Stimulated activated CD4-positive, alpha-beta T cell treated with anti-CD3 and anti-CD28 coated beads, Interleukin-12 subunit alpha, Interleukin-12 subunit beta, amount 100 ng/mL, for 48 hours (primary cell): Measurements from ENCODE around the gene DPPA4.
"Not testable (repeated sequence)": the region's sequence is repeated elsewhere in the genome, so short reads cannot be mapped to it uniquely, and the experiment has no call there.

ENCODE experiments used
- DNase-seq, 3 donors: peaks; one replicate each; pipeline ENCODE4 v3.0.0-alpha.2; 2020; ENCODE audit warnings: low read depth in 2 of 3, low spot score in 1 of 3

The DPPA4 gene, protein sequence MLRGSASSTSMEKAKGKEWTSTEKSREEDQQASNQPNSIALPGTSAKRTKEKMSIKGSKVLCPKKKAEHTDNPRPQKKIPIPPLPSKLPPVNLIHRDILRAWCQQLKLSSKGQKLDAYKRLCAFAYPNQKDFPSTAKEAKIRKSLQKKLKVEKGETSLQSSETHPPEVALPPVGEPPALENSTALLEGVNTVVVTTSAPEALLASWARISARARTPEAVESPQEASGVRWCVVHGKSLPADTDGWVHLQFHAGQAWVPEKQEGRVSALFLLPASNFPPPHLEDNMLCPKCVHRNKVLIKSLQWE

DNA sequence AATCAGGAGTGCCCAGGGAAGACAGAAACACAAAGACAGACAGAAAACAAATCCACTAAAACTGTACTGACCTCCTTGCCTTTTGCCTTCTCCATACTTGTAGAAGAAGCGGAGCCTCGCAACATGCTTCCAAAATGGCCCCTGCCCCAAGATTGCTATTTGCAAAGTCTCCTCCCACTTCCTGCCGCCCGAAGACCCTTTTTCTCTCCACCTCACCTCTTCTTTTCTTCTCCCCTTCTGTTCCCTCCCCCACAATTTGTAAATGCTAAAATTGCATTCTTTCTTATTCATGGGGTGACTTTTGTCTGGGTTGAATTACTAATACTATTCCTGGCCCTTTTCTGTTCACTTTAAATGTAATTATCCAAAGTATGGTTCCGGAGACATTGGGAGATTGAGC, at the start of gene DPPA4:
DPPA4 (minus strand) TSS at position 154 of the 400 bp plus-strand sequence; CDS start at position 125, 29 bp downstream.
- DNase-seq = no peak

DNA sequence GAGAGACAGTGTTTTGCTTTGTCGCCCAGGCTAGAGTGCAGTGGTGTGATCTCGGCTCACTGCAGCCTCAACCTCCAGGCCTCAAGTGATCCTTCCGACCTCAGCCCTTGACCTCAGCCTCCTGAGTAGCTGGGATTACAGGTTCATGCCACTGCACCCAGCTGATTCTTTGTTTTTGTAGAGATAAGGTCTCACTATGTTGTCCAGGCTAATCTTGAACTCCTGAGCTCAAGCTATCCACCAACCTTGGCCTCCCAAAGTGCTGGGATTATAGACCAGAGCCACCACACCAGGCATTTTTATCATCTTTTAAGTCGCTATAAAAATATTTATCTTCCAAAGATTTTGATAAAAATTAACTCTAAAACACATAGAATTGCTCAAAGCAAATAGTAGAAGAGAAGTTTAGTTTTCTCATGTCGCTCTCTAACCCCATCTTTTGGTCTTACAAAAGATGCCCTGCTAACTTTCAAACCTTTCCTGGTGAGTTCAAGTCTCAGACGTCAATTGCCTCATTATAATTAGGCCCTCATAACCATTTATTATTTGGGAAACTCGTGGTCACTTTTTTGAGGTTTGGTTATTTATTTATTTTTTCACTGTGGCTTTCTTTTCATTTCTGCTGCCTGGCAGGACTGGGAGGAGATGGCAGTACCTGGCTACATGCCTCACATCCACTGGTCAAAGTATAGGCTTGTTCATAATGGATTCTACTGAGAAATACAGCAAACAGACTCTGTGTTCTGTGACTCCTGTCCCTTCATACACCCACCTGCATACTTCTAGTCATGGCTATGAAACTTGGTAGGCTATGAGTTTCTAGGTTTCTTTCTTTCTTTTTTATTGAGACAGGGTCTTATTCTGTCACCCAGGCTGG, 48.3 kb upstream of the DPPA4 start:
- DNase-seq = no peak

DNA sequence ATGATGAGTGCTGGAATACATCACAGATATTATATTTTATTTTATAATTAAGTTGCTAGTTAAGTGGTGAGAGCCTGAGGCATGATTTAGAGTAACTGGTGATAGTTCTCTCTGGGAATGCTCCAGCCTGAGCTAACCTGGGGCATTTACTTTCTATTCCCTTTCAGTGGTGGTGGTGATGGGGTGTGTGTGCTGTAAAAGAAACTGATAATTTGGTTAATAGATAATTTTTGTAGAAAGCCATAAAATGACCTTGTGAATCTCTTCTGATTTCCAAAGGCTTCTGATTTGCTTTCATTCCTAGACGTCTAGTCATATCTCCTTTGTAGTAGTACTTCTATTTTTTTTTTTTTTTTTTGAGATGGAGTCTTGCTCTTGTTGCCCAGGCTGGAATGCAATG, 46.8 kb upstream of the DPPA4 start:
- no peak for DNase-seq

DNA sequence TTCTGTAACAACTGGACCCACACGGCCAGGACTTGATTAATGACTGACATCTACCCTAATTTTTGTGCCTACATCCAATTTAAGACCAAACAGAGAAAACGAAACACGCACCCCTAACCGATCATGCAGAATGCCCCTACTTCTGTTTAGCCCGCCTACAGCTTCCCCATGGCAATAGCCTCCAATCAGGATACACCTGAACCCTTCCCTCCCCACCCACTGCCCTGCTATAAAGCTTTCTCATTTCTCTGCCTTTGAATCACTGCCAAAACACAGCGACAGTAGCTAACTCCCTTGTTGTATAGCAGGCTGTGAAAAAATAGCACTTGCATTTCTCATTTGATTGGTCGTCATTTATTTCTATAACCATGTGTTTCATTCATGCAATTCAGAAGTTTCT, 45.2 kb upstream of the DPPA4 start:
- no peak for DNase-seq

DNA sequence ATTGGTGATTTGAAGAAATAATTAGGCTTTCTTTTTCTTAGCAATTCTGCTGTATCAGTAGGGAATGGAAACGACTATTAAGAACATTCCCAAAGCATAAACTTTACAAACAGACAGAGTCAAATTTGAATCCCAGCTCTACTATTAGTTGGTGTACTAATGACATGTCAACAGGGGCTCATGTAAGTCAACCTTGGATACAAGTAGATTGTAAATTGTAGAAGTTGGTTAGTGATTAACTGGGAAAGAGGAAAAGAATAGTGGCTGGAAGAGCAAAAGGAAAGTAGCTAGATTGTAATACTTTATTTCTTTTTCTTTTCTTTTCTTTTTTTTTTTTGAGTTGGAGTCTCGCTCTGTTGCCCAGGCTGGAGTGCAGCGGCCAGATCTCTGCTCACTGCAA, 38.6 kb upstream of the DPPA4 start:
- DNase-seq = no peak

DNA sequence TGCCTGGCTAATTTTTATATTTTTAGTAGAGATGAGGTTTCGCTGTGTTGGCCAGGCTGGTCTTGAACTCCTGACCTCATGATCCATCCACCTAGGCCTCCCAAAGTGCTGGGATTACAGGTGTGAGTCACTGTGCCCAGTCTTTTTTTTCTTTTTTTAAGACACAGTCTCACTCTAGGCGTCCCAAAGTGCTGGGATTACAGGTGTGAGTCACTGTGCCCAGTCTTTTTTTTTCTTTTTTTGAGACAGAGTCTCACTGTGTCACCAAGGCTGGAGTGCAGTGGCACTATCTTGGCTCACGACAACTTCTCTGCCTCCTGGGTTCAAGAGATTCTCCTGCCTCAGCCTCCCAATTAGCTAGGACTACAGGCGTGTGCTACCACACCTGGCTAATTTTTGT, 37.1 kb upstream of the DPPA4 start:
- DNase-seq = not testable (repeated sequence)

DNA sequence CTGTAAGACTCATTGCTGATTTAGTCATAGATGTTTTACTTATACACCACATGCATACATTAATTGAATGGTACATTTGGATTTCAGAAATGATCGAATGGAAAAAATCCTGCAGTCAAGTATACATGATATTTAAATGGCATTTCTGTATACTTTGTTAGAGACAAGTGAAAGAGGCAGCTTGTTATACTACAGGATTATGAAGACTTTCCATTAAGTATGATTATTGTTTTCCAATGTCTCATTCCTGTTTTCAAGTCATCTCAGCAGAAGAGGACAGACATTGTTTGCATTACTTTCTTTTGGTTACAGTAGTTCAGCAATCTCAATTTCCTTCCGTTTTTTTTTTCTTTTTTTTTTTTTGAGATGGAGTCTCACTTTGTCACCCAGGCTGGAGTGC, 36.6 kb upstream of the DPPA4 start:
- DNase-seq = no peak

DNA sequence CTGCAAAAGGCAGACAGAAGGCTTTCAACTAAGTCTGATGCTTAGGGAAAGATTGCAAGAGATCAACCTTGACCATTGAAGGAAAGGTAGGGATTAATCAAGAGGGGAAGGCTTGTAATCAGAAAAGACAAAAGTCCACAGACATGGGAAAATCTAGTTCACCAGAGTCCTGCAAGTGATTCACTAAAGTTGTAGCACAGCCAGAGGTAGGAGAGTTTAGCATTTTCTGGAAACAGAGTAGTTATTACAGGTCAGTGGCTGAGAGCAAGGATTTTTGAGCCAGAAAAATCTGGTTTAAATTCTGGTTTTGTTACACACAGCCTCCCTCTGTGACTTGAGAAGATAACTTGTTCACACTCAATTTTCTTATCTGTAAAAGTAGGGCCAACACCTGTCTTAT, 35.3 kb upstream of the DPPA4 start:
- no peak for DNase-seq

DNA sequence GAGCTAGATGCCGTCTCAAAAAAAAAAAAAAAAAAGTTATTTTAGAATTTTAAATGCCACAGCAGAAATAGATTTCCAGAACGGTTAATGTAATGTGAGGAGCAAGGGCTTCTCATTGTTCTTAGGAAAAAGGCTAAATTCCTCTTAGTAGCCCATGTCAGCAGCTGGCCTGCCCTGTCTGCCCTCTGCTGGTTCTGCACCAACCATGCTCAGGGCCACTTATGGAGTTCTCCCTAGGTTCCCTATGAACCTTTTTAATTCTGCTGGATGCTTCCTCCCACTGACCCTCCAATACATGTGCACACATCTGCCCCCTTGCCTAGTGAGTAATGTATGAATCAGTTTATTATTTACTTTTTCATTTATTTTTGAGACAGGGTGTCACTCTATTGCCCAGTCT, 32.2 kb upstream of the DPPA4 start:
- no peak for DNase-seq

DNA sequence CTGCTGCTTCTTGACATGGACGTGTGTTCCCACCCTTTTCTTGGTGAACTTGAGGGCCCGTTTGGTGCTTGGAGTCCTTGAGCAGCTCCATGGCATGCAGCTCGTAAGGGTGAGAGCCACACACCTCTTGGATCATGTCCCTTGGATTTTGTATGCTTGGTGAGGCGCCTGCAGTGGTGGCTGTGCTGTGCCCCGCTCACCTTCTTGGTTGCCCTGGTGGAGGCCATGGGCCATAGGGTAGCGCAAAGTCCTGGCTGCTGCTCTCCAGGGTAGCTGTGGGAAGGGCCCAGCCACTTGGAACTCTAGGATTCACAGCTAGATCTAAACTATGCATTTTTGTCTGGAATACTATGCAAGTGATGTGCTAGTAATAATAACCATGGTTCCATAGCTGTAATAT, 26.7 kb upstream of the DPPA4 start:
- no peak for DNase-seq

DNA sequence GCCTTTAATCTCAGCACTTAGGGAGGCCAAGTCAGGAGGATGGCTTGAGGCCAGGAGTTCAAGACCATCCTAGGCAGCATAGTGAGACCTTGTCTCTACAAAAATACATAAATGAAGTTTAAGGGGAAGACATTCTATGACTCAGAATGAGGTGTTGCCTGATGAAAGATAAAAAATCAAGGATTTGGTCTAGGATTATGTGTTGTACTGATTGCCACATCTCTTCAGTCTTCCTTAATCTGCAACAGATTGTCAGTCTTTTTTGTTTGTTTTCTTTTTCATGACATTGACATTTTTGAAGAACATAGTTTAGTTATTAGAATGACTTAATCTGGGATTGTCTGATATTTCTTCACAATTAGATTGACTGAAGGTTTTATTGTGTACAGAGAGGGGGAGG, 26.3 kb upstream of the DPPA4 start:
- DNase-seq = no peak

DNA sequence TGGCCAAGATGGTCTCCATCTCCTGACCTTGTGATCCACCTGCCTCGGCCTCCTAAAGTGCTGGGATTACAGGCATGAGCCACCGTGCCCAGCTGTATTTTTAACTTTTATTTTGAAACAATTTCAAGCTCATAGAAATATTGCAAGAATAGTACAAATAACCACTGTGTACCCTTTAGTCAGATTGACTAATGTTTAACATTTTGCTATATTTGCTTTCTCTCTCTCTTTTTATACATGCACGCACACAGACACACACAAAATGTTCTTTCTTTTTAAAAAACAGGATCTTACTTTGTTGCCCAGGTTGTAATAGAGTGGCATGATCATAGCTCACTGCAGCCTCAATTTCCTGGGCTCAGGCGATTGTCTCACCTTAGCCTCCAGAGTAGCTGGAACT, 25.5 kb upstream of the DPPA4 start:
- no peak for DNase-seq

DNA sequence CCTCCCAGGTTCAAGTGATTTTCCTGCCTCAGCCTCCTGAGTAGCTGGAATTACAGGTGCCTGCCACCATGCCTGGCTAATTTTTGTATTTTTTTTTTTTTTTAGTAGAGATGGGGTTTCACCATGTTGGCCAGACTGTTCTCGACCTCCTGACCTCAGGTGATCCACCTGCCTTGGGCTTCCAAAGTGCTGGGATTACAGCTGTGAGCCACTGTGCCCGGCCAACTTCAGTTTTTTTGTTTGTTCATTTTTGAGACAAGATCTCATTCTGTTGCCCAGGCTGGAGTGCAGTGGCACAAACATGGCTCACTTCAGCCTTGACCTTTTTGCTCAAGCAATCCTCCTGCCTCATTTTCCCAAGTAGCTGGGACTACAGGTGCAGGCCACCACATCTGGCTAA, 21.5 kb upstream of the DPPA4 start:
- DNase-seq = not testable (repeated sequence)

DNA sequence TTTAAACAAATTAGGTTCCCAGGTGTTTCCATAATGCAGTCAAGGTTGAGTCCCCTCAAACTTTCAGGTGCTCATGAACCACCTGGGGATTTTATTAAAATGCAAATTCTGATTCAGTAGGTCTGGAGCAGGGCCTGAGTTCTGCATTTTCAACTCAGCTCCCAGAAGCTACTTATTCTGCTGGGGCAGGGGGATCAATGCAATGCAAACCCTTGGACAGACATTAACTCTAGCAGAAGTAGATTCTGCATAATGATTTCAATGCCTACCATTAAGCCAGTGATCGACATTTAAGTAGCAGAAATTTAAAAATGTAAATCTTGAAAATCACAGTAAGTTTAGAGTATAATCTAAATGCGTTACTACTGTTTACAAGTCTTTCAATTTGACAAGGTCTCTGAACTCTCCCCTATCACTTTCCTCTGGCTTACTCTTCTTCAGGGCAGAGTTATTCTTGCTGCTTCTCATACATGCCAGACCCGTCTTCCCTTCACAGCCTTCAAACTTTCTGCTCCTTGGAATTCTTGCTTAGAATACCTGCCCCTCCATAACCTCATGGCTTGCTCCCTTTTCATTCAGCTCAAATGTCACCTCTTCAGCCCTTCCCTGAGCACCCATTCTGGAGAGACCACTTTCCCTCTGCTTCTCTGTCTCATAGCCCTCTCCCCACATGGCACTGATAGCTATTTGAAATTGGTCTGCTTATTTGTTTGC, 19.3 kb upstream of the DPPA4 start:
- no peak for DNase-seq

DNA sequence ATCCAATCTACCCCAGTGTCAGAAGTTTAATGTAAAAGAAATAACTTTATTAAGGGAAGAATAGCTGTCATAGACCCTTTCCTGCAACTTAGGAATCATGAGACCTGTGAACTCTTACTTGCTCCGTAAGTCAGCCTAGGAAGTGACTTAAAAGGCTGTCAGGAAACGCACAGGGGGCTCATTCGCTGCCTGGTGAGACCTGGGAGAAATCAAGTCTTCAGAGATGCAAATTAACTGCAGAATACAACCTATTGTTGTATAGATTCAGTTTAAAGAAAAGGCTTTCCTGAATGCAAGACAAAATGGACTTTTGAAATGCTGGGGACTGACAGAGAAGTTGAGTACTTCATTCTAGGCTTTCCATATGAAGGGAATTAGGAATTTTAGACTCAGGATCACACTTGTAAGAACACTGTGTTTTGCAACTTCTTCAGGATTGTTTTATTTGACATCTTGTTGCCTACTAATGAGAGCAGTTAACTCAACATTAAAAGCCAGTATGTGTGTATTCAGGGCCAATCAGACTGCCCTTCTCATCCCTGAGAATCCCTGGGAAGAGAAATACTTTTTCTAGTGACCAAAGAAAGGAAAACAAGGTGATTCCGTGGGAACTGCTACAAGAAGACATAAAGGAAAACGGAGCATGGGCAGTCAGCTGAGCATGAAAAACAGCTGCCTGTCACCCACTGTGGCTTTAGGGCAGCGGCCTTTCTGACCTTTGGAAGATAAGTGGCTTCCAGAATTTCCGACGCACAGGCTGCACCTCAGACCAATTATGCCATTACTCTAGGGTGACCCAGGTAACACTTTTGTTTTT, 18.5 kb upstream of the DPPA4 start:
- no peak for DNase-seq

DNA sequence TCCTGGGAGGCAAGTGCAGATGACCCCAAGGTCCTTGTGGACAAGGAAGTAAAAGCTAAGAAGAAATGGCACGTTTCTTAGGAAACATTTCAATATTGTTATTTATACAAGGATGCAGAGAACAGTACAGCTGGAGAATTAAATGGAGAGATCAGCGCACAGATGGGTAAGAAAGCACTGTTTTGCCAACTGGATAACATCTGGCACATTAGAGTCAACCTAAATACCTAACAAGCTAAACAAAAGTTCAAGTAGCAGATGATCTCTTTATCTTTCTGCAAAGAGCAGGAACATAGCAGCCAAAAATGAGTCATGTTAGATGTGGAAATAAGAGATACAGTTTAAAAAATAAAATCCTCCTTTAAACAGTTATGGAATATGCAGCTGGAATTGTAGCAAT, 15.7 kb upstream of the DPPA4 start:
- DNase-seq = no peak

DNA sequence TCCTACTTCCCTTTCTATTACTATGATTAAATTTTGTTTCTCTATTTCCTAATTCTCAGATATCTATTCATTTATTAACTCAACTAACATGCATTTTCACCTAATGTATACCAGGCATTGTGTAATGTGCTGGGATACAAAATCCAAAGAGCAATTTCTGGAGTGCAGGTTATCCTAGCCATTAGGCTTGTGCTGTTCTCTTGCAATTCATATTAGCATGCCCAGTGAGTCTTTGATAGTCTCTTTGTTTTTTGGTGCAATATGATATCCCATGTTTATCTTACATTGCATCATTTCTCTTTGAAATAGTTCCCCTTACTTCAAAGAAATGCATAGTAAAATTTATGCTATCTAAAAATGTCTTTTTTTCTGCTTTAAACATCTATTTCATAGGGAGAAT, 13.9 kb upstream of the DPPA4 start:
- no peak for DNase-seq

DNA sequence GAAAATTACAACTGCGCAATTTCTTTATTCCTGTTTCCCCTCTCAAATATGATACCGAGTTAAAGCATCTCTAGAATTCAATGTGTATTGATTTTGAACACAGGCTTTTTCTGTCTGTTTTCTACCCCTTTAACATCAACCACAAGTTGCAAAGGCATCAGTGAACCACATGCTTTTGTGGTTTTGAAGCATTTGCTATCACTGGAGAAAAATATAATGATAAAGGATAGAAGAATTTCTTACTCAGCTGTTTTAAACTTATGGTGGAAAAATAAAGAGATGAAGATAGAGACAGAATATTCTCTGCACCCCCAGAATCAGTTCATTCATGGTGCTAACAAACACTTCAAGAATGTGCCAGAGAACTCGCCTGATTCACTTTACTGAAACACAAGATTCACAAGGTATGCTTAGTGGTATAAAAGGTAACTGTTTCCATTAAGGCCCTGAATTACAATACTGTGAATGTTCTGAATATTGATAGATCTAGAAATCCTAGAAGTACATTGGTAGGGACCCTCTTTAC, 9.5 kb upstream of the DPPA4 start:
- no peak for DNase-seq

DNA sequence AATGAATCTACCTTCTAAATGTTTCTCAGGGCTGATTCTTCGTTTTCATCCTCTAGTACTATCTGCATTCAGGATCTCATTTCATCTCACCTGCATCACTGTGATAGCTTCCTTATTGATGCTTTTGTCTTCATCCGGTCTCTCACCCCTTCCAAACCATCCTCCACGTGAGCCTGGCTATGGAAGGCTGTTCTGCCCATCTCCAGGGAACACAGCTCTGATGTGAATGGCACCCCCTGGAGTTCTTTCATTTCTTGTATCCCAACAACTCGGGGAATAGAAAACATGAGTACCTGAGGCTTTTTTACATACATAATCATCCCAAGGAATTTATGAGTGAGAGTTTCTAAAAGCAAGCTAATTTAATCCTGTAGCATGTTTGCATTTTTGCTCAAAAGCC, 8.8 kb upstream of the DPPA4 start:
- no peak for DNase-seq

DNA sequence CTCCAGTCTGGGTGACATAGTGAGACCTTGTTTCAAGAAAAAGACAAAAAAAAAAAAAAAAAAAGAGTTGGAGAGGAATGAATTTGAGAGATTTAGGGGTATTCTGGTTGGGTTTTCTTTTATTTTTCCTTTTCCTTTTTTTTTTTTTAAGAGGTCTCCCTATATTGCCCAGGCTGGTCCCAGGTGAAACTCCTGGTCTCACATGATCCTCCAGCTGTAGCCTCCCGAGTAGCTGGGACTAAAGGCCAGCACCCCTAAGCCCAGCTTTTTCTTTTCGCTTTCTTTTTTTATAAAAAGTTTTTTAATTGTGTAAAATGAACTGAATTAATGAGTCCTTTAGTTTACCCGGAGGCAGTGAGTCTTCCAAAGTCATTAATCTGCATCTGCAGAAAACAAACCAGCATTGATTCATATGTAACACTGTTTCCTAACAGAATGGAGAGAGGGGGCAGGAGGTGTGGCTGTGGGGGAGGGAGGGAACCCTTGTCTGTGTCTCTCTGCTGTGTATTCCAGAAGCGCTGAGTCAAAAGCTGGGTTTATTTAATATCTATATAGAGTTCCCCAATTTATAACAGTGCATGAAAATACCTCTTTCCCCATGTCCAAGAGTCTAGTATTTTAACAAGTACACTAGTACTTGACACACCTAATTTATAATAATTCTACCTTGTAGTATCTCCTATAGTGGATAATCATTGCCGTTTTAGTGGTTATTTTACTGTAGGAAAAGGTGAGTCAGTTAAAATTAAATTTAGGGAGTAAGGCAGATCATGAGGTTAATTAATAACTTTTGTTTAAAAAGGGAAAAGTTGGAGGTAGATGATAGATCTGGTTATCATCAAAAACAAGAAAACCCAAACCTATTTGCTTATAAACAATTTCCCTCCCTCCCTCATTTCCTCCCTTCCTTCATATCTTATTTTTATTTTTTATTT, 2.6 kb upstream of the DPPA4 start:
- DNase-seq = no peak
